Liver (tissue), 9 donors: ENCODE data around the gene MAMDC2. TPM values are rescaled to one million over a fixed set of nuclear protein-coding genes. Genes with fewer than 3 reads are reported as not detected.

Experiments
- DNase-seq: peaks from one replicate; pipeline ENCODE4 v3.0.0-alpha.2; 2017; ENCODE audit warnings: low spot score
- H3K27ac ChIP-seq, 2 donors: one replicate each; pipeline ENCODE4 v1.7.0; 2013; ENCODE audit warnings: inconsistent platforms in 2 of 2, low read length in 2 of 2, control low read depth in 1 of 2, low read depth in 1 of 2, mild to moderate bottlenecking in 1 of 2
- H3K27me3 ChIP-seq, 4 donors: one replicate each; pipeline versions ENCODE4 v1.6.1 to v1.7.0; 2013; ENCODE audit warnings: low read length in 3 of 4, inconsistent platforms in 1 of 4, mild to moderate bottlenecking in 1 of 4, moderate library complexity in 1 of 4; ENCODE audit not compliant: control insufficient read depth in 4 of 4, insufficient read depth in 4 of 4
- H3K36me3 ChIP-seq, 4 donors: one replicate each; pipeline versions ENCODE4 v1.6.1 to v1.7.0; 2013; ENCODE audit warnings: low read length in 3 of 4, mild to moderate bottlenecking in 3 of 4, low read depth in 1 of 4, moderate library complexity in 1 of 4; ENCODE audit not compliant: control insufficient read depth in 4 of 4, insufficient read depth in 3 of 4
- H3K4me1 ChIP-seq, 4 donors: one replicate each; pipeline versions ENCODE4 v1.6.1 to v1.7.0; 2013; ENCODE audit warnings: low read length in 3 of 4, mild to moderate bottlenecking in 3 of 4, moderate library complexity in 1 of 4; ENCODE audit not compliant: control insufficient read depth in 4 of 4, insufficient read depth in 4 of 4
- H3K4me3 ChIP-seq, 3 donors: one replicate each; pipeline versions ENCODE4 v1.6.1 to v1.7.0; 2013; ENCODE audit warnings: low read length in 3 of 3, control low read depth in 1 of 3, low read depth in 1 of 3, mild to moderate bottlenecking in 1 of 3
- H3K9ac ChIP-seq, 2 donors: one replicate each; pipeline ENCODE4 v1.7.0; 2013; ENCODE audit warnings: low read length in 2 of 2, mild to moderate bottlenecking in 2 of 2, moderate library complexity in 2 of 2, control low read depth in 1 of 2, low read depth in 1 of 2
- H3K9me3 ChIP-seq, 4 donors: one replicate each; pipeline versions ENCODE4 v1.6.1 to v1.7.0; 2013; ENCODE audit warnings: low read length in 3 of 4; ENCODE audit not compliant: control insufficient read depth in 4 of 4
- ATF3 ChIP-seq: IDR thresholded peaks from 2 replicates; pipeline ENCODE4 v1.6.1; 2016; ENCODE audit warnings: antibody characterized with exemption
- EGR1 ChIP-seq, 2 donors: IDR thresholded peaks; 2 replicates each; pipeline ENCODE4 v1.6.1; 2016 to 2018; ENCODE audit warnings: antibody characterized with exemption in 2 of 2, low read depth in 2 of 2
- FOXA1 ChIP-seq: IDR thresholded peaks from 2 replicates; pipeline ENCODE4 v1.6.1; 2016; ENCODE audit warnings: antibody characterized with exemption
- FOXA2 ChIP-seq: IDR thresholded peaks from 2 replicates; pipeline ENCODE4 v1.6.1; 2016; ENCODE audit warnings: antibody characterized with exemption
- GABPA ChIP-seq, 2 donors: IDR thresholded peaks in 1 of 2; conservative IDR thresholded peaks in 1 of 2; 2 replicates each; pipeline ENCODE4 v1.6.1; 2016; ENCODE audit warnings: antibody characterized with exemption in 2 of 2, mild to moderate bottlenecking in 1 of 2, moderate library complexity in 1 of 2
- HNF4A ChIP-seq, 2 donors: conservative IDR thresholded peaks; 2 replicates each; pipeline ENCODE4 v1.6.1; 2016; ENCODE audit warnings: antibody characterized with exemption in 2 of 2, mild to moderate bottlenecking in 2 of 2
- HNF4G ChIP-seq: IDR thresholded peaks from 2 replicates; pipeline ENCODE4 v1.6.1; 2016; ENCODE audit warnings: antibody characterized with exemption
- JUND ChIP-seq, 2 donors: IDR thresholded peaks; 2 replicates each; pipeline ENCODE4 v1.6.1; 2016; ENCODE audit warnings: antibody characterized with exemption in 2 of 2
- NR2F2 ChIP-seq: IDR thresholded peaks from 2 replicates; pipeline ENCODE4 v1.6.1; 2016; ENCODE audit warnings: antibody characterized with exemption
- RAD21 ChIP-seq, 2 donors: IDR thresholded peaks; 2 replicates each; pipeline ENCODE4 v1.6.1; 2016; ENCODE audit warnings: antibody characterized with exemption in 2 of 2, mild to moderate bottlenecking in 2 of 2
- SP1 ChIP-seq: IDR thresholded peaks from 2 replicates; pipeline ENCODE4 v1.6.1; 2018; ENCODE audit warnings: antibody characterized with exemption, mild to moderate bottlenecking
- TAF1 ChIP-seq: conservative IDR thresholded peaks from 2 replicates; pipeline ENCODE4 v1.6.1; 2016; ENCODE audit warnings: antibody characterized with exemption, mild to moderate bottlenecking
- YY1 ChIP-seq: IDR thresholded peaks from 2 replicates; pipeline ENCODE4 v1.6.1; 2016; ENCODE audit warnings: antibody characterized with exemption, mild to moderate bottlenecking
- WGBS: extraction: QIAGEN DNeasy Blood & Tissue Kit; methylation state at CpG from one replicate; pipeline ENCODE4 v1.1.7; 2013; 5-methylcytosine and 5-hydroxymethylcytosine counted together
- polyA plus RNA-seq, 2 donors: library from polyadenylated mRNA; stranded (reverse) in 1 of 2; unstranded in 1 of 2; fragments of 200-250 nt in 1 of 2; fragments of >200 nt in 1 of 2; fragmentation: Nextera tagmentation in 1 of 2; extraction: Ambion mirVana in 1 of 2; gene quantifications; one replicate each; pipeline versions ENCODE4 v1.2.1 to v1.2.3, GENCODE V29; 2013 to 2015
- total RNA-seq, 2 donors: library from RNA; depleted of rRNA; stranded (reverse); fragments of >200 nt; gene quantifications; one replicate each; pipeline ENCODE4 v1.2.3, GENCODE V29; 2014
- TF ChIP-seq, protein P1 (sequence below): IDR thresholded peaks from 2 replicates; pipeline ENCODE4 v1.6.1; 2016; ENCODE audit warnings: antibody characterized with exemption
- TF ChIP-seq, protein P2 (sequence below): IDR thresholded peaks from 2 replicates; pipeline ENCODE4 v1.6.1; 2016; ENCODE audit warnings: antibody characterized with exemption, mild to moderate bottlenecking
- donor health status: healthy.
- donor health status: healthy.
- donor health status: healthy.
- donor health status: healthy.
- donor health status: healthy.

MAMDC2 gene
- total and polyA plus RNA-seq, 4 donors: 0.28 to 4.4 (median 1.0) TPM

GRCh38 chr9:70156729-70157128, 113.1 kb downstream of the MAMDC2 start:
- H3K27ac ChIP-seq: no peak overlapping the region
- H3K9ac ChIP-seq: no peak overlapping the region
- 79% methylated on average over 3 of the region's 3 CpGs for WGBS
- H3K4me1 ChIP-seq: no peaks in the 10 kb centered on the region
- DNase-seq: no peak
- H3K27me3 ChIP-seq: no peaks in the 10 kb centered on the region
- H3K9me3 ChIP-seq: no peaks in the 10 kb centered on the region
- no peak overlapping the region for H3K4me3 ChIP-seq
- TF ChIP-seq FOXA1 (no peak), HNF4A (conservative IDR thresholded peaks at IDR 0.05) (no peak), NR2F2 (no peak), EGR1 (IDR thresholded peaks at IDR 0.05; ENCODE audit: low read depth in 2 of 2) (no peak), YY1 (no peak), ATF3 (no peak), HNF4G (no peak), GABPA (IDR thresholded peaks at IDR 0.05 in 1 of 2, conservative IDR thresholded peaks at IDR 0.05 in 1 of 2) (no peak), TAF1 (no peak), FOXA2 (no peak), RAD21 (IDR thresholded peaks at IDR 0.05) (no peak), SP1 (no peak)
- TF ChIP-seq, protein P1, sequence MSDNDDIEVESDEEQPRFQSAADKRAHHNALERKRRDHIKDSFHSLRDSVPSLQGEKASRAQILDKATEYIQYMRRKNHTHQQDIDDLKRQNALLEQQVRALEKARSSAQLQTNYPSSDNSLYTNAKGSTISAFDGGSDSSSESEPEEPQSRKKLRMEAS: no peak
- TF ChIP-seq, protein P2, sequence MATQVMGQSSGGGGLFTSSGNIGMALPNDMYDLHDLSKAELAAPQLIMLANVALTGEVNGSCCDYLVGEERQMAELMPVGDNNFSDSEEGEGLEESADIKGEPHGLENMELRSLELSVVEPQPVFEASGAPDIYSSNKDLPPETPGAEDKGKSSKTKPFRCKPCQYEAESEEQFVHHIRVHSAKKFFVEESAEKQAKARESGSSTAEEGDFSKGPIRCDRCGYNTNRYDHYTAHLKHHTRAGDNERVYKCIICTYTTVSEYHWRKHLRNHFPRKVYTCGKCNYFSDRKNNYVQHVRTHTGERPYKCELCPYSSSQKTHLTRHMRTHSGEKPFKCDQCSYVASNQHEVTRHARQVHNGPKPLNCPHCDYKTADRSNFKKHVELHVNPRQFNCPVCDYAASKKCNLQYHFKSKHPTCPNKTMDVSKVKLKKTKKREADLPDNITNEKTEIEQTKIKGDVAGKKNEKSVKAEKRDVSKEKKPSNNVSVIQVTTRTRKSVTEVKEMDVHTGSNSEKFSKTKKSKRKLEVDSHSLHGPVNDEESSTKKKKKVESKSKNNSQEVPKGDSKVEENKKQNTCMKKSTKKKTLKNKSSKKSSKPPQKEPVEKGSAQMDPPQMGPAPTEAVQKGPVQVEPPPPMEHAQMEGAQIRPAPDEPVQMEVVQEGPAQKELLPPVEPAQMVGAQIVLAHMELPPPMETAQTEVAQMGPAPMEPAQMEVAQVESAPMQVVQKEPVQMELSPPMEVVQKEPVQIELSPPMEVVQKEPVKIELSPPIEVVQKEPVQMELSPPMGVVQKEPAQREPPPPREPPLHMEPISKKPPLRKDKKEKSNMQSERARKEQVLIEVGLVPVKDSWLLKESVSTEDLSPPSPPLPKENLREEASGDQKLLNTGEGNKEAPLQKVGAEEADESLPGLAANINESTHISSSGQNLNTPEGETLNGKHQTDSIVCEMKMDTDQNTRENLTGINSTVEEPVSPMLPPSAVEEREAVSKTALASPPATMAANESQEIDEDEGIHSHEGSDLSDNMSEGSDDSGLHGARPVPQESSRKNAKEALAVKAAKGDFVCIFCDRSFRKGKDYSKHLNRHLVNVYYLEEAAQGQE: no peak
- no peaks in the 10 kb centered on the region for H3K36me3 ChIP-seq

DNA sequence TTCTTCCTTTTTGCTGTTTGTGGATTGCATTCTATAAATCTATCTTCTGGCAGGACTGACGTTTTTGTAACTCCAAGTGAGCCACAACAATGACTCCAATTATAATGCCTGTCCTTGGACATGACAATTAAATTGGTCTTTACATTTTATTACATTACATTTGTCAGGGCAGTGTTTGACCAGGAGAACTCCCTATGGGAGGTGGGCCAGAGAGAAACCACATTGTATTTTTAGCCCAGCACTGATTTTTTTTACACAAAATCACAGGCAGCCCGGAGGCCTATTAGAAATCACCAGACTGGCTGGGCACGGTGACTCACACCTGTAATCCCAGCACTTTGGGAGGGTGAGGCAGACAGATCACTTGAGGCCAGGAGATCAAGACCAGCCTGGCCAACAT, 116.0 kb downstream of the MAMDC2 start:
- H3K27ac ChIP-seq: no peak overlapping the region

More for the DNA sequence above, 116.0 kb downstream of the MAMDC2 start:
- H3K27me3 ChIP-seq: no peaks in the 10 kb centered on the region
- H3K9ac ChIP-seq: no peak overlapping the region
- no peaks in the 10 kb centered on the region for H3K4me1 ChIP-seq
- WGBS: 88% methylated on average over 3 of the region's 3 CpGs
- no peak overlapping the region for H3K4me3 ChIP-seq
- H3K36me3 ChIP-seq: no peaks in the 10 kb centered on the region
- H3K9me3 ChIP-seq: no peaks in the 10 kb centered on the region
- DNase-seq: no peak
- TF ChIP-seq HNF4A (conservative IDR thresholded peaks at IDR 0.05): no peak
- TF ChIP-seq JUND (IDR thresholded peaks at IDR 0.05): no peak
- no peak for TF ChIP-seq NR2F2
- no peak for TF ChIP-seq FOXA1
- TF ChIP-seq, protein P1: no peak
- no peak for TF ChIP-seq EGR1 (IDR thresholded peaks at IDR 0.05; ENCODE audit: low read depth in 2 of 2)
- TF ChIP-seq GABPA (IDR thresholded peaks at IDR 0.05 in 1 of 2, conservative IDR thresholded peaks at IDR 0.05 in 1 of 2): no peak
- TF ChIP-seq HNF4G: no peak
- TF ChIP-seq ATF3: no peak
